Trophoblast cell (in vitro differentiated cells and primary cell): Measurements from ENCODE around the gene MYO1D.

Experiments used
- DNase-seq, 2 donors: peaks; one replicate each; pipeline ENCODE4 v3.0.0-alpha.2; 2016
- H2AFZ ChIP-seq: 2 replicates; pipeline ENCODE4 v1.6.1; 2013; ENCODE audit warnings: low read length, moderate library complexity, mild to moderate bottlenecking; ENCODE audit not compliant: insufficient read depth, poor library complexity
- H2AK5ac ChIP-seq: 2 replicates; pipeline ENCODE4 v1.6.1; 2013; ENCODE audit warnings: mild to moderate bottlenecking, low read length
- H2BK120ac ChIP-seq: 2 replicates; pipeline ENCODE4 v1.6.1; 2013; ENCODE audit warnings: low read length, mild to moderate bottlenecking, moderate library complexity; ENCODE audit not compliant: insufficient read depth, poor library complexity
- H2BK12ac ChIP-seq: 2 replicates; pipeline ENCODE4 v1.6.1; 2013; ENCODE audit warnings: mild to moderate bottlenecking, low read length, moderate library complexity
- H2BK5ac ChIP-seq: 2 replicates; pipeline ENCODE4 v1.6.1; 2013; ENCODE audit warnings: low read length, low read depth, moderate library complexity, mild to moderate bottlenecking; ENCODE audit not compliant: poor library complexity
- H3K14ac ChIP-seq: 2 replicates; pipeline ENCODE4 v1.6.1; 2013; ENCODE audit warnings: mild to moderate bottlenecking, low read length
- H3K18ac ChIP-seq: 2 replicates; pipeline ENCODE4 v1.6.1; 2013; ENCODE audit warnings: mild to moderate bottlenecking, low read length
- H3K23ac ChIP-seq: 2 replicates; pipeline ENCODE4 v1.6.1; 2013; ENCODE audit warnings: low read length
- H3K27ac ChIP-seq: 2 replicates; pipeline ENCODE4 v1.5.1; 2013; ENCODE audit warnings: low read depth, mild to moderate bottlenecking, inconsistent platforms, low read length, moderate library complexity
- H3K27me3 ChIP-seq: 2 replicates; pipeline ENCODE4 v1.6.1; 2013; ENCODE audit warnings: inconsistent platforms, mild to moderate bottlenecking, low read length, moderate library complexity; ENCODE audit not compliant: insufficient read depth
- H3K36me3 ChIP-seq, 2 experiments: 1 replicate in 1 of 2; 2 replicates in 1 of 2; pipeline ENCODE4 v1.6.1; 2013; ENCODE audit warnings: low read length in 2 of 2, mild to moderate bottlenecking in 2 of 2, moderate library complexity in 1 of 2; ENCODE audit not compliant: insufficient read depth in 2 of 2, control insufficient read depth in 1 of 2
- H3K4ac ChIP-seq: 2 replicates; pipeline ENCODE4 v1.6.1; 2013; ENCODE audit warnings: low read depth, mild to moderate bottlenecking, low read length, moderate library complexity
- H3K4me1 ChIP-seq, 2 experiments: 1 replicate in 1 of 2; 2 replicates in 1 of 2; pipeline ENCODE4 v1.6.1; 2013; ENCODE audit warnings: low read length in 2 of 2, mild to moderate bottlenecking in 2 of 2, moderate library complexity in 1 of 2; ENCODE audit not compliant: insufficient read depth in 2 of 2, control insufficient read depth in 1 of 2
- H3K4me2 ChIP-seq: 2 replicates; pipeline ENCODE4 v1.6.1; 2013; ENCODE audit warnings: inconsistent platforms, mild to moderate bottlenecking, low read length, moderate library complexity
- H3K4me3 ChIP-seq: 2 replicates; pipeline ENCODE4 v1.5.1; 2013; ENCODE audit warnings: mild to moderate bottlenecking, low read depth, low read length, inconsistent platforms
- H3K79me1 ChIP-seq: one replicate; pipeline ENCODE4 v1.6.1; 2013; ENCODE audit warnings: low read length
- H3K79me2 ChIP-seq: 2 replicates; pipeline ENCODE4 v1.6.1; 2013; ENCODE audit warnings: low read length, mild to moderate bottlenecking; ENCODE audit not compliant: control insufficient read depth, insufficient read depth, poor library complexity
- H3K9ac ChIP-seq: 2 replicates; pipeline ENCODE4 v1.6.1; 2013; ENCODE audit warnings: mild to moderate bottlenecking, low read length
- H3K9me3 ChIP-seq: 2 replicates; pipeline ENCODE4 v1.6.1; 2013; ENCODE audit warnings: low read depth, mild to moderate bottlenecking, control low read depth, inconsistent platforms, low read length; ENCODE audit not compliant: insufficient read depth
- H4K12ac ChIP-seq: 2 replicates; pipeline ENCODE4 v1.6.1; 2013; ENCODE audit warnings: low read depth, mild to moderate bottlenecking, low read length, moderate library complexity
- H4K8ac ChIP-seq: 2 replicates; pipeline ENCODE4 v1.6.1; 2013; ENCODE audit warnings: low read depth, mild to moderate bottlenecking, low read length, moderate library complexity
- H4K91ac ChIP-seq: one replicate; pipeline ENCODE4 v1.6.1; 2013; ENCODE audit warnings: low read depth, mild to moderate bottlenecking, low read length, moderate library complexity
- WGBS: extraction: QIAGEN DNeasy Blood & Tissue Kit; methylation state at CpG from one replicate; pipeline ENCODE4 v1.1.7; 2013; ENCODE audit warnings: missing lambda C conversion rate; ENCODE audit not compliant: insufficient read length, insufficient coverage; ENCODE audit errors: extremely low coverage; 5-methylcytosine and 5-hydroxymethylcytosine counted together

Gene MYO1D

GRCh38 chr17:32477220-32477619, 399.7 kb downstream of the MYO1D start:
- Histone ChIP-seq H3K27ac (no peak overlapping the region), H3K27me3 (no peaks in the 10 kb centered on the region), H3K4me2 (no peak overlapping the region), H3K4ac (no peak overlapping the region), H2BK12ac (no peak overlapping the region), H2AK5ac (no peak overlapping the region), H3K79me1 (no peaks in the 10 kb centered on the region), H4K12ac (no peak overlapping the region), H4K91ac (no peak overlapping the region), H3K23ac (no peak overlapping the region), H3K9ac (no peak overlapping the region), H3K9me3 (no peaks in the 10 kb centered on the region), H2BK5ac (no peak overlapping the region), H2BK120ac (no peak overlapping the region), H3K79me2 (no peaks in the 10 kb centered on the region), H3K4me1 (no peaks in the 10 kb centered on the region), H2AFZ (no peak overlapping the region), H3K18ac (no peak overlapping the region), H3K4me3 (no peak overlapping the region), H3K14ac (no peak overlapping the region), H4K8ac (no peak overlapping the region), H3K36me3 (peaks cover 48 to 81% of the 10 kb centered on the region in 2 experiments)
- WGBS: no CpG with 5 or more reads among the region's 8 CpGs
- DNase-seq: no peak

DNA sequence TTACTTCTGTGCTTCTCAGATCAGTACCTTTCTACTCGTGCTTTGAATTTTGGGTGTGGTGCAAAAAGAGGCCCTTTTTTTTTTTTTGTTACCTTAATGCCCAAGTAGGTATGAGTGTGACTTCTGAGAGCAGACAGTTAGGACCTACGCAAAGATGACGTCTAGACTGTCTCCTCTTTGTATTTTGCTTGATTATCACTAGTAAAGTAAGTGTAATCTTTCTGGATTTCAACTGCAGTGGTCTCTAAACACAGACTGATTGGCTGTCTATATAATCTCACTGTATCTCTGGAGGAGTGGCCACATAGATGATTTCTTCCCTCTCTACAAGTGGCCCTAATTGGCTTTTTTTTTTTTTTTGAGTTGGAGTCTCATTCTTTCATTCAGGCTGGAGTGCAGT, 401.7 kb downstream of the MYO1D start:
- H3K27me3 ChIP-seq: no peaks in the 10 kb centered on the region
- H2BK5ac ChIP-seq: no peak overlapping the region
- H2BK120ac ChIP-seq: no peak overlapping the region
- no peaks in the 10 kb centered on the region for H3K9me3 ChIP-seq
- H3K79me1 ChIP-seq: no peaks in the 10 kb centered on the region
- no CpG with 5 or more reads among the region's 3 CpGs for whole genome bisulfite sequencing
- H2BK12ac ChIP-seq: no peak overlapping the region
- H3K18ac ChIP-seq: no peak overlapping the region
- H3K79me2 ChIP-seq: no peaks in the 10 kb centered on the region
- H3K27ac ChIP-seq: no peak overlapping the region
- no peak for DNase-seq
- peaks cover 48 to 86% of the 10 kb centered on the region in 2 experiments for H3K36me3 ChIP-seq
- no peaks in the 10 kb centered on the region for H3K4me1 ChIP-seq
- H4K12ac ChIP-seq: no peak overlapping the region
- H3K4ac ChIP-seq: no peak overlapping the region
- H4K8ac ChIP-seq: no peak overlapping the region
- H3K9ac ChIP-seq: no peak overlapping the region
- H3K23ac ChIP-seq: no peak overlapping the region
- H4K91ac ChIP-seq: no peak overlapping the region
- H3K4me2 ChIP-seq: no peak overlapping the region
- H2AFZ ChIP-seq: no peak overlapping the region
- no peak overlapping the region for H2AK5ac ChIP-seq
- H3K4me3 ChIP-seq: no peak overlapping the region
- H3K14ac ChIP-seq: no peak overlapping the region

DNA sequence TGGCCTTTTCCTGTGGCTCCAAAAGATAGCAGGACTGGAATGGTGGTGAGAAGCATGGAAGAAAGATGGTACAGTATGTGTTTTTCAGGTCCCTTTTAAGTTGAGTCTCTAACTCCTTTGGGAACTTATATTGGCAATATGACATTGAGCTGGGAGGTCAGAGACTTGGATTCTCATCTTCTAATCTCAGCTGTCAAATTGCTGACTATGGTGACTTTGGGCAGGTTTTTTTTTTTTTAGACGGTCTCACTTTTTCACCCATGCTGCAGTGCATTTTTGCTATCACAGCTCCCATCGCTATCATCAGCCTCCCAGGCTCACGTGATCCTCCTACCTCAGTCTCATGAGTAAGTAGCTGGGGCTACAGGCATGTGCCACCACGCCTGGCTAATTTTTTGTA, 405.3 kb downstream of the MYO1D start:
- Histone ChIP-seq H3K9me3 (no peaks in the 10 kb centered on the region), H3K9ac (no peak overlapping the region), H2AK5ac (no peak overlapping the region), H3K79me1 (no peaks in the 10 kb centered on the region), H2BK120ac (no peak overlapping the region), H3K4ac (no peak overlapping the region), H3K18ac (no peak overlapping the region), H3K27ac (no peak overlapping the region), H3K23ac (no peak overlapping the region), H3K14ac (no peak overlapping the region), H4K8ac (no peak overlapping the region), H3K4me3 (no peak overlapping the region), H2BK12ac (no peak overlapping the region), H3K27me3 (no peaks in the 10 kb centered on the region), H3K79me2 (no peaks in the 10 kb centered on the region), H2BK5ac (no peak overlapping the region), H3K36me3 (peaks cover 40 to 82% of the 10 kb centered on the region in 2 experiments), H2AFZ (no peak overlapping the region), H4K91ac (no peak overlapping the region), H4K12ac (no peak overlapping the region), H3K4me1 (no peaks in the 10 kb centered on the region), H3K4me2 (no peak overlapping the region)
- WGBS: no CpG with 5 or more reads among the region's 4 CpGs
- DNase-seq: no peak

GRCh38 chr17:32470405-32471167, 406.3 kb downstream of the MYO1D start:
- no peak for DNase-seq
- no peak overlapping the region for H2BK120ac ChIP-seq

More at GRCh38 chr17:32470405-32471167, 406.3 kb downstream of the MYO1D start:
- H3K4me1 ChIP-seq: no peaks in the 10 kb centered on the region
- H3K4me3 ChIP-seq: no peak overlapping the region
- H3K79me2 ChIP-seq: no peaks in the 10 kb centered on the region
- H4K12ac ChIP-seq: no peak overlapping the region
- H2BK5ac ChIP-seq: no peak overlapping the region
- no peak overlapping the region for H3K4ac ChIP-seq
- WGBS: no CpG with 5 or more reads among the region's 6 CpGs
- H3K14ac ChIP-seq: no peak overlapping the region
- no peak overlapping the region for H3K27ac ChIP-seq
- no peaks in the 10 kb centered on the region for H3K9me3 ChIP-seq
- H4K8ac ChIP-seq: no peak overlapping the region
- H3K9ac ChIP-seq: no peak overlapping the region
- H3K36me3 ChIP-seq: peaks cover 40 to 77% of the 10 kb centered on the region in 2 experiments
- H3K4me2 ChIP-seq: no peak overlapping the region
- no peak overlapping the region for H3K18ac ChIP-seq
- H3K23ac ChIP-seq: no peak overlapping the region
- H2AK5ac ChIP-seq: no peak overlapping the region
- H3K27me3 ChIP-seq: no peaks in the 10 kb centered on the region
- no peak overlapping the region for H2AFZ ChIP-seq
- H4K91ac ChIP-seq: no peak overlapping the region
- H3K79me1 ChIP-seq: no peaks in the 10 kb centered on the region
- no peak overlapping the region for H2BK12ac ChIP-seq
